Stimulated activated effector memory CD8-positive, alpha-beta T cell treated with anti-CD3 and anti-CD28 coated beads, Interleukin-12 subunit alpha, Interleukin-12 subunit beta, amount 100 ng/mL, for 72 hours (primary cell): Measurements from ENCODE around the gene VRK3.
A peak's percentile ranks its signal among the peaks of the same experiment; 100 is the strongest.
"Not testable (repeated sequence)": the region's sequence is repeated elsewhere in the genome, so short reads cannot be mapped to it uniquely, and the experiment has no call there.

Experiments used
- ATAC-seq: fragments of 150-1000 bp; cut with Tn5 transposase; 2 replicates; pipeline ENCODE4 v1.10.0; 2021
- DNase-seq, 2 donors: peaks; one replicate each; pipeline ENCODE4 v3.0.0; 2021 to 2022; ENCODE audit warnings: low spot score in 2 of 2
- H3K27ac Mint-ChIP-seq: one replicate; pipeline ENCODE4 v1.8.0; 2022; ENCODE audit warnings: mild to moderate bottlenecking, mixed read lengths
- H3K36me3 Mint-ChIP-seq: one replicate; pipeline ENCODE4 v1.8.0; 2022; ENCODE audit warnings: mild to moderate bottlenecking, mixed read lengths
- H3K4me1 Mint-ChIP-seq: one replicate; pipeline ENCODE4 v1.8.0; 2022; ENCODE audit warnings: mixed read lengths
- H3K4me3 Mint-ChIP-seq: one replicate; pipeline ENCODE4 v1.8.0; 2022; ENCODE audit warnings: mild to moderate bottlenecking, mixed read lengths
- H3K9me3 Mint-ChIP-seq: one replicate; pipeline ENCODE4 v1.8.0; 2022; ENCODE audit warnings: mixed read lengths

VRK3 gene

GRCh38 chr19:49985871-49986270 is 39.3 kb downstream of the VRK3 start:
- DNase-seq (no peak), ATAC-seq (no peak)
- peaks cover 31% of the 10 kb centered on the region for H3K4me1 Mint-ChIP-seq
- H3K36me3 Mint-ChIP-seq, result peaks cover 64% of the 10 kb centered on the region
- H3K9me3 Mint-ChIP-seq, result no peaks in the 10 kb centered on the region
- no peak overlapping the region for H3K4me3 Mint-ChIP-seq
- no peak overlapping the region for H3K27ac Mint-ChIP-seq

GRCh38 chr19:49984491-49984890 is 40.7 kb downstream of the VRK3 start:
- Mint-ChIP-seq H3K4me3 (no peak overlapping the region), H3K9me3 (no peaks in the 10 kb centered on the region), H3K27ac (peak overlapping the region; percentile 59), H3K4me1 (peaks cover 30% of the 10 kb centered on the region), H3K36me3 (peaks cover 64% of the 10 kb centered on the region)
- DNase-seq (no peak), ATAC-seq (no peak)

- ATAC-seq (peak; percentile 75), DNase-seq (peak; percentile 78 to 91)
- Mint-ChIP-seq H3K4me3 (no peak overlapping the region), H3K27ac (no peak overlapping the region), H3K36me3 (peaks cover 68% of the 10 kb centered on the region), H3K9me3 (no peaks in the 10 kb centered on the region), H3K4me1 (peaks cover 23% of the 10 kb centered on the region)
These were observed 41.4 kb downstream of the VRK3 start for GRCh38 chr19:49983645-49984229.

- no peak for ATAC-seq
- Mint-ChIP-seq H3K27ac (no peak overlapping the region), H3K4me1 (peaks cover 8% of the 10 kb centered on the region), H3K9me3 (no peaks in the 10 kb centered on the region), H3K36me3 (peaks cover 53% of the 10 kb centered on the region), H3K4me3 (no peak overlapping the region)
- no peak for DNase-seq
These were observed 43.3 kb downstream of the VRK3 start for GRCh38 chr19:49981603-49982593.

- Mint-ChIP-seq H3K4me1 (peaks cover 4% of the 10 kb centered on the region), H3K27ac (no peak overlapping the region), H3K36me3 (peaks cover 57% of the 10 kb centered on the region), H3K9me3 (no peaks in the 10 kb centered on the region), H3K4me3 (no peak overlapping the region)
- DNase-seq (no peak), ATAC-seq (no peak)
These were observed 46.8 kb downstream of the VRK3 start for GRCh38 chr19:49978324-49978723.

GRCh38 chr19:49977881-49978280 is 47.3 kb downstream of the VRK3 start:
- Mint-ChIP-seq H3K9me3 (no peaks in the 10 kb centered on the region), H3K4me1 (peaks cover 8% of the 10 kb centered on the region), H3K27ac (no peak overlapping the region), H3K4me3 (no peak overlapping the region), H3K36me3 (peaks cover 58% of the 10 kb centered on the region)
- DNase-seq (no peak), ATAC-seq (no peak)

- no peak overlapping the region for H3K4me3 Mint-ChIP-seq
- H3K27ac Mint-ChIP-seq, result peak overlapping the region; percentile 48
- peaks cover 58% of the 10 kb centered on the region for H3K36me3 Mint-ChIP-seq
- DNase-seq (no peak), ATAC-seq (no peak)
- peaks cover 8% of the 10 kb centered on the region for H3K4me1 Mint-ChIP-seq
- H3K9me3 Mint-ChIP-seq, result no peaks in the 10 kb centered on the region
These were observed 48.1 kb downstream of the VRK3 start for GRCh38 chr19:49977076-49977475.

GRCh38 chr19:49976496-49976895 is 48.7 kb downstream of the VRK3 start:
- ATAC-seq (no peak), DNase-seq (no peak)
- Mint-ChIP-seq H3K36me3 (peaks cover 53% of the 10 kb centered on the region), H3K9me3 (no peaks in the 10 kb centered on the region), H3K4me1 (peaks cover 8% of the 10 kb centered on the region), H3K4me3 (no peak overlapping the region), H3K27ac (peak overlapping the region; percentile 48)

- peaks cover 38% of the 10 kb centered on the region for H3K36me3 Mint-ChIP-seq
- H3K27ac Mint-ChIP-seq, result no peak overlapping the region
- no peak for ATAC-seq
- peaks cover 8% of the 10 kb centered on the region for H3K4me1 Mint-ChIP-seq
- no peak for DNase-seq
- no peaks in the 10 kb centered on the region for H3K9me3 Mint-ChIP-seq
- H3K4me3 Mint-ChIP-seq, result no peak overlapping the region
These were observed 50.1 kb downstream of the VRK3 start for GRCh38 chr19:49975051-49975450.

- peaks cover 8% of the 10 kb centered on the region for H3K4me1 Mint-ChIP-seq
- ATAC-seq (no peak), DNase-seq (no peak)
- peaks cover 33% of the 10 kb centered on the region for H3K36me3 Mint-ChIP-seq
- no peaks in the 10 kb centered on the region for H3K9me3 Mint-ChIP-seq
- no peak overlapping the region for H3K27ac Mint-ChIP-seq
- H3K4me3 Mint-ChIP-seq, result no peak overlapping the region
These were observed 51.2 kb downstream of the VRK3 start for GRCh38 chr19:49973987-49974386.

GRCh38 chr19:49972841-49973240 is 52.3 kb downstream of the VRK3 start:
- H3K36me3 Mint-ChIP-seq, result peaks cover 30% of the 10 kb centered on the region
- DNase-seq (no peak), ATAC-seq (no peak)
- H3K4me1 Mint-ChIP-seq, result peaks cover 8% of the 10 kb centered on the region
- peak overlapping the region; percentile 80 for H3K27ac Mint-ChIP-seq
- H3K4me3 Mint-ChIP-seq, result no peak overlapping the region
- no peaks in the 10 kb centered on the region for H3K9me3 Mint-ChIP-seq

- ATAC-seq (no peak), DNase-seq (no peak)
- H3K4me1 Mint-ChIP-seq, result peaks cover 8% of the 10 kb centered on the region
- H3K27ac Mint-ChIP-seq, result no peak overlapping the region
- no peak overlapping the region for H3K4me3 Mint-ChIP-seq
- H3K36me3 Mint-ChIP-seq, result peaks cover 29% of the 10 kb centered on the region
- H3K9me3 Mint-ChIP-seq, result no peaks in the 10 kb centered on the region
These were observed 53.2 kb downstream of the VRK3 start for GRCh38 chr19:49971991-49972411.

GRCh38 chr19:49969355-49969754 is 55.8 kb downstream of the VRK3 start:
- peaks cover 14% of the 10 kb centered on the region for H3K4me1 Mint-ChIP-seq

GRCh38 chr19:49968279-49968922 is 56.8 kb downstream of the VRK3 start:
- H3K4me3 Mint-ChIP-seq, result no peak overlapping the region
- DNase-seq (no peak), ATAC-seq (no peak)
- H3K27ac Mint-ChIP-seq, result no peak overlapping the region
- peaks cover 2% of the 10 kb centered on the region for H3K36me3 Mint-ChIP-seq
- peaks cover 11% of the 10 kb centered on the region for H3K4me1 Mint-ChIP-seq
- no peaks in the 10 kb centered on the region for H3K9me3 Mint-ChIP-seq

More at GRCh38 chr19:49969355-49969754, 55.8 kb downstream of the VRK3 start:
- not testable (repeated sequence) for DNase-seq, H3K4me3 Mint-ChIP-seq, ATAC-seq, H3K27ac Mint-ChIP-seq, H3K9me3 Mint-ChIP-seq
- peaks cover 12% of the 10 kb centered on the region for H3K36me3 Mint-ChIP-seq

- ATAC-seq, result peak; percentile 16
- H3K4me3 Mint-ChIP-seq, DNase-seq, H3K9me3 Mint-ChIP-seq, H3K27ac Mint-ChIP-seq, H3K4me1 Mint-ChIP-seq, H3K36me3 Mint-ChIP-seq: not testable (repeated sequence)
These were observed 64.2 kb downstream of the VRK3 start, which contains the start of gene SIGLEC11 for GRCh38 chr19:49960980-49961379. Gene SIGLEC11, minus strand, starts transcription at chr19:49961172. Its CDS starts 91 bp downstream, at chr19:49961081.
